Tibial nerve (tissue), 3 donors: ENCODE results near the gene NMD3.
"Not testable (repeated sequence)": the region's sequence is repeated elsewhere in the genome, so short reads cannot be mapped to it uniquely, and the experiment has no call there.

ENCODE experiments used
- POLR2A ChIP-seq, 2 donors: fragments of 450-650 bp; IDR thresholded peaks; one replicate each; pipeline ENCODE4 v1.6.1; 2017; ENCODE audit warnings: antibody characterized with exemption in 2 of 2, mild to moderate bottlenecking in 2 of 2, moderate library complexity in 2 of 2
- TF ChIP-seq, protein P1 (sequence below), 5 experiments: fragments of 200-600 bp in 3 of 5; fragments of 450-650 bp in 2 of 5; sonication (generic) in 3 of 5; IDR thresholded peaks; one replicate each; pipeline ENCODE4 v1.5.1; 2016 to 2019; ENCODE audit warnings: antibody characterized with exemption in 5 of 5, mild to moderate bottlenecking in 3 of 5, moderate library complexity in 2 of 5

DNA sequence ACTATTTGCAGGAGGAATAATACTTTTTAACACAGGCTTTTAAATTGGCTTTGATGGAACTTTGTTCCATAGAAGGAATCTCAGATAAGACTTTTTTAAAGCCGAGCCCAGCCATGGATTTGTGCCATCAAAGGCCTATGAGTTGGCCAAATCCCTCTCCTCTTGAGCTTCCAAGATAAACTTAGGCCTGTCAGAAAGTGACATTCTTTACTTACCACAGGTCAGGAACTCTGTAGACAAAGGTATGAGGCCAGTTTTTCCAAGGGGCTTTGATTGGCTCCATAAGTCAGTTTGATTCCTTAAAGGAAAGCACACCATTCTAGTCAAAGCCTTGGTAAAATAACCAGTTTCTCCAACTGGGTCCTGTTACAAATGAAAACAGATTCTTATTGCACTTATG is 39.7 kb upstream of the NMD3 start:
- TF ChIP-seq POLR2A (IDR thresholded peaks at IDR 0.05), result not testable (repeated sequence)
- TF ChIP-seq, protein P1, sequence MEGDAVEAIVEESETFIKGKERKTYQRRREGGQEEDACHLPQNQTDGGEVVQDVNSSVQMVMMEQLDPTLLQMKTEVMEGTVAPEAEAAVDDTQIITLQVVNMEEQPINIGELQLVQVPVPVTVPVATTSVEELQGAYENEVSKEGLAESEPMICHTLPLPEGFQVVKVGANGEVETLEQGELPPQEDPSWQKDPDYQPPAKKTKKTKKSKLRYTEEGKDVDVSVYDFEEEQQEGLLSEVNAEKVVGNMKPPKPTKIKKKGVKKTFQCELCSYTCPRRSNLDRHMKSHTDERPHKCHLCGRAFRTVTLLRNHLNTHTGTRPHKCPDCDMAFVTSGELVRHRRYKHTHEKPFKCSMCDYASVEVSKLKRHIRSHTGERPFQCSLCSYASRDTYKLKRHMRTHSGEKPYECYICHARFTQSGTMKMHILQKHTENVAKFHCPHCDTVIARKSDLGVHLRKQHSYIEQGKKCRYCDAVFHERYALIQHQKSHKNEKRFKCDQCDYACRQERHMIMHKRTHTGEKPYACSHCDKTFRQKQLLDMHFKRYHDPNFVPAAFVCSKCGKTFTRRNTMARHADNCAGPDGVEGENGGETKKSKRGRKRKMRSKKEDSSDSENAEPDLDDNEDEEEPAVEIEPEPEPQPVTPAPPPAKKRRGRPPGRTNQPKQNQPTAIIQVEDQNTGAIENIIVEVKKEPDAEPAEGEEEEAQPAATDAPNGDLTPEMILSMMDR (IDR thresholded peaks at IDR 0.05), result not testable (repeated sequence)
